GM23338 (cell line): Measurements from ENCODE around the gene FAM98A.

ENCODE experiments used
- CREB1 ChIP-seq: fragments of 250-450 bp; sonication (Bioruptor Pico); IDR thresholded peaks from 2 replicates; pipeline ENCODE4 v1.5.0; 2020; ENCODE audit warnings: low read depth, mild to moderate bottlenecking, moderate library complexity
- EZH2 ChIP-seq: fragments of 200-600 bp; sonication (generic); IDR thresholded peaks from one replicate; pipeline ENCODE4 v1.8.0; 2017; ENCODE audit warnings: antibody characterized with exemption, mild to moderate bottlenecking, low read depth; ENCODE audit not compliant: unreplicated experiment
- POLR2AphosphoS5 ChIP-seq: IDR thresholded peaks from 2 replicates; pipeline ENCODE4 v1.6.1; 2016; ENCODE audit warnings: antibody characterized with exemption, low read depth
- TF ChIP-seq, protein P1 (sequence below), 2 experiments: fragments of 200-600 bp in 1 of 2; sonication (generic) in 1 of 2; conservative IDR thresholded peaks; 2 replicates each; pipeline versions ENCODE4 v1.5.1 to v1.6.1; 2016 to 2017; ENCODE audit warnings: antibody characterized with exemption in 2 of 2, low read depth in 2 of 2, mild to moderate bottlenecking in 2 of 2, moderate library complexity in 1 of 2
- TF ChIP-seq, protein P2 (sequence below): IDR thresholded peaks from one replicate; pipeline ENCODE4 v1.6.1; 2018; ENCODE audit warnings: antibody characterized with exemption; ENCODE audit not compliant: unreplicated experiment

DNA sequence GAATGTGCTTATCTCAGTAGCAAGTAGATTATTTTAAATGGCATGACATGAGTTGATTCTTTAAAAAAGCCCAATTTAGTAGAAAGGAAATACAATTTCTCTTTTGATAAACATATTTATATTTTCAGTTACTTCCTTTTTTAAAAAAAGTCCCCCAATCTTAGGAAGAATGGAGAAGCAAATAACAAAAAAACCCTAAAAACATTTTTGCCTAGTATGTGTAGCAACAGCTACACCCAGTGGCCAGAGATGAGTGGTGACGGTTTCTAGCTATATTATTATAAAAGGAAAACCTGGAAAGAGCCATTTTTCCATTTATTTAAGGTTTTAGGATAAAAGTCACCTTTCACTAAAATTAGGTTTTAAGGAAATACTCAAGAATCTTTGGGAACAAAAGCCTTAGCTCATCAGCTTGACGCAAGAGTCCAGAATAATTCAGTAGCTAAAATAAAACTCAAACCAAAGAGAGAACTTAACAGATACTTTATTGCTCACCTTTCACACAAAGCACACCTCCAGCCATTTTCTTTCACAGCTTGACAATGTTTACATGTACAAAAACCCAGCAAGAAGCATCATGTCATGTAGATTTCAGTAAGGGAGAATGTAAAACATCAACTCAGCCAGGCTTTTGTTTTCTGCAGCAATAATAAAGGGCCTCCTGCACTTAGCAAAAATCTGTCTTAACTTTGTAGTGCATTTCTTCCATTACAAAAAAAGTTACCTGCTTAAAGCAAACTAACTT is 15.7 kb downstream of the FAM98A start:
- TF ChIP-seq, protein P1, sequence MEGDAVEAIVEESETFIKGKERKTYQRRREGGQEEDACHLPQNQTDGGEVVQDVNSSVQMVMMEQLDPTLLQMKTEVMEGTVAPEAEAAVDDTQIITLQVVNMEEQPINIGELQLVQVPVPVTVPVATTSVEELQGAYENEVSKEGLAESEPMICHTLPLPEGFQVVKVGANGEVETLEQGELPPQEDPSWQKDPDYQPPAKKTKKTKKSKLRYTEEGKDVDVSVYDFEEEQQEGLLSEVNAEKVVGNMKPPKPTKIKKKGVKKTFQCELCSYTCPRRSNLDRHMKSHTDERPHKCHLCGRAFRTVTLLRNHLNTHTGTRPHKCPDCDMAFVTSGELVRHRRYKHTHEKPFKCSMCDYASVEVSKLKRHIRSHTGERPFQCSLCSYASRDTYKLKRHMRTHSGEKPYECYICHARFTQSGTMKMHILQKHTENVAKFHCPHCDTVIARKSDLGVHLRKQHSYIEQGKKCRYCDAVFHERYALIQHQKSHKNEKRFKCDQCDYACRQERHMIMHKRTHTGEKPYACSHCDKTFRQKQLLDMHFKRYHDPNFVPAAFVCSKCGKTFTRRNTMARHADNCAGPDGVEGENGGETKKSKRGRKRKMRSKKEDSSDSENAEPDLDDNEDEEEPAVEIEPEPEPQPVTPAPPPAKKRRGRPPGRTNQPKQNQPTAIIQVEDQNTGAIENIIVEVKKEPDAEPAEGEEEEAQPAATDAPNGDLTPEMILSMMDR (conservative IDR thresholded peaks at IDR 0.05; ENCODE audit: low read depth in 2 of 2) = peak; percentile 79 to 98
- TF ChIP-seq CREB1 (CRISPR knock-in tag) = no peak
- TF ChIP-seq POLR2AphosphoS5 = no peak
- TF ChIP-seq, protein P2, sequence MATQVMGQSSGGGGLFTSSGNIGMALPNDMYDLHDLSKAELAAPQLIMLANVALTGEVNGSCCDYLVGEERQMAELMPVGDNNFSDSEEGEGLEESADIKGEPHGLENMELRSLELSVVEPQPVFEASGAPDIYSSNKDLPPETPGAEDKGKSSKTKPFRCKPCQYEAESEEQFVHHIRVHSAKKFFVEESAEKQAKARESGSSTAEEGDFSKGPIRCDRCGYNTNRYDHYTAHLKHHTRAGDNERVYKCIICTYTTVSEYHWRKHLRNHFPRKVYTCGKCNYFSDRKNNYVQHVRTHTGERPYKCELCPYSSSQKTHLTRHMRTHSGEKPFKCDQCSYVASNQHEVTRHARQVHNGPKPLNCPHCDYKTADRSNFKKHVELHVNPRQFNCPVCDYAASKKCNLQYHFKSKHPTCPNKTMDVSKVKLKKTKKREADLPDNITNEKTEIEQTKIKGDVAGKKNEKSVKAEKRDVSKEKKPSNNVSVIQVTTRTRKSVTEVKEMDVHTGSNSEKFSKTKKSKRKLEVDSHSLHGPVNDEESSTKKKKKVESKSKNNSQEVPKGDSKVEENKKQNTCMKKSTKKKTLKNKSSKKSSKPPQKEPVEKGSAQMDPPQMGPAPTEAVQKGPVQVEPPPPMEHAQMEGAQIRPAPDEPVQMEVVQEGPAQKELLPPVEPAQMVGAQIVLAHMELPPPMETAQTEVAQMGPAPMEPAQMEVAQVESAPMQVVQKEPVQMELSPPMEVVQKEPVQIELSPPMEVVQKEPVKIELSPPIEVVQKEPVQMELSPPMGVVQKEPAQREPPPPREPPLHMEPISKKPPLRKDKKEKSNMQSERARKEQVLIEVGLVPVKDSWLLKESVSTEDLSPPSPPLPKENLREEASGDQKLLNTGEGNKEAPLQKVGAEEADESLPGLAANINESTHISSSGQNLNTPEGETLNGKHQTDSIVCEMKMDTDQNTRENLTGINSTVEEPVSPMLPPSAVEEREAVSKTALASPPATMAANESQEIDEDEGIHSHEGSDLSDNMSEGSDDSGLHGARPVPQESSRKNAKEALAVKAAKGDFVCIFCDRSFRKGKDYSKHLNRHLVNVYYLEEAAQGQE = no peak
- TF ChIP-seq EZH2 = no peak
